GM03348 (cell line): ENCODE data around the gene MYBPHL.

Experiments
- DNase-seq: peaks from one replicate; pipeline ENCODE4 v3.0.0; 2012; ENCODE audit warnings: low spot score

MYBPHL gene

GRCh38 chr1:109279615-109280278, 27.1 kb downstream of the MYBPHL start:
- DNase-seq, result no peak

- DNase-seq, result peak; percentile 88
Observed at GRCh38 chr1:109277434-109278204, 29.2 kb downstream of the MYBPHL start.

GRCh38 chr1:109275706-109276345, 31.0 kb downstream of the MYBPHL start:
- DNase-seq, result no peak

- DNase-seq, result no peak
Observed at GRCh38 chr1:109274533-109275476, 32.0 kb downstream of the MYBPHL start.

- no peak for DNase-seq
Observed at GRCh38 chr1:109273570-109274288, 33.1 kb downstream of the MYBPHL start.

DNA sequence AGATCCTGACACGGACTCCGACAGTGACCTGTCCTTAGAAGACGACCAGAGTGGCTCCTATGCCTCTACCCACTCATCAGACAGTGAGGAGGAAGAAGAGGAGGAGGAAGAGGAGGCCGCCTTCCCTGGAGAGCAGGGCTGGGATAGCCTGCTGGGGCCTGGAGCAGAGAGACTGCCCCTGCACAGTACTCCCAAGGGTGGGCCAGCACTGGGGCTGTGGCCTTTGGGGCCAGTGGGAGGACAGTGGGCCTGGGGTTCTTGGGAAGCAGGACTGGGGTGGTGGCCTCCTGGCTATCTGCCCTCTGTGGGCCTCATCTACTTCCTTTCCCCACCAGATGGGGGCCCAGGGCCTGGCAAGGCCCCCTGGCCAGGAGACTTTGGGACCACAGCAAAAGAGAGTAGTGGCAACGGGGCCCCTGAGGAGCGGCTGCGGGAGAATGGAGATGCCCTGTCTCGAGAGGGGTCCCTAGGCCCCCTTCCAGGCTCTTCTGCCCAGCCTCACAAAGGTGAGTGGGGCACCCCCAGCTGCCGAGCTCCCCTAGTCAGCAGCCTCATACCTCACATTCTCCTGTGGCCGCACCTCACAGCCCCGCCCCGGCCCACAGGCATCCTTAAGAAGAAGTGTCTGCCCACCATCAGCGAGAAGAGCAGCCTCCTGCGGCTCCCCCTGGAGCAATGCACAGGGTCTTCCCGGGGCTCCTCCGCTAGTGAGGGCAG, 33.8 kb downstream of the MYBPHL start:
- DNase-seq, result no peak

DNA sequence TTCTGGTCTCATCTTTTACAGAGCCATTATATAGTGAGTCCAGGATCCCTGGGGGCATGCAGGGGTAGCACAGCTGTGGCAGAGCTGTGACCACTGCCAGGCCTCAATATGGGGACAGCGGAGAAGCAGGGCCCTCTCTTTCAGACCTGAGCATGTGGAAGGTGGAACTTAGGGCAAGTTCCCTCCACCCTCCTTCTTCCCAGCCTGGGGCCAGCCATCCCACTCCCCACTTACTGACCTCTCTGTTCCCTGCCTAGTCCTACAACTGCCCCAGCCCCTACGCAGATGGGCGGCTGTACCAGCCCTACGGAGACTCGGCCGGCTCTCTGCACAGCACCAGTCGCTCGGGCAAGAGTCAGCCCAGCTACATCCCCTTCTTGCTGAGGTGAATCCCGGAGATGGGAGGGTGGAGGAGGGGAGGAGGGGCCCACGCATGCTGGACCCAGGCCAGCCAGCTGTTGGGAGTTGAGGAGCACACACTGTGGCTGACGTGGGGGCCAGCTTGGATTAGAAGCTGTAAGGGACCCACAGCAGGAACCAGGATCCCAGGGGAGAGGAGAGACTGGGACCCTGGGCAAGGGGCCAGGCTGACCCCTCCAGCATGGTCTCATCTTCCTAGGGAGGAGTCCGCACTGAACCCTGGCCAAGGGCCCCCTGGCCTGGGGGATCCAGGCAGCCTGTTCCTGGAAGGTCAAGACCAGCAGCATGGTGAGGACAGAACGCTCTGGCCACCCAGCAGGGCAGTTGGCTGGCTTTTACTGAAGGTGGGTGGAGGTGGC, 34.6 kb downstream of the MYBPHL start:
- no peak for DNase-seq

DNA sequence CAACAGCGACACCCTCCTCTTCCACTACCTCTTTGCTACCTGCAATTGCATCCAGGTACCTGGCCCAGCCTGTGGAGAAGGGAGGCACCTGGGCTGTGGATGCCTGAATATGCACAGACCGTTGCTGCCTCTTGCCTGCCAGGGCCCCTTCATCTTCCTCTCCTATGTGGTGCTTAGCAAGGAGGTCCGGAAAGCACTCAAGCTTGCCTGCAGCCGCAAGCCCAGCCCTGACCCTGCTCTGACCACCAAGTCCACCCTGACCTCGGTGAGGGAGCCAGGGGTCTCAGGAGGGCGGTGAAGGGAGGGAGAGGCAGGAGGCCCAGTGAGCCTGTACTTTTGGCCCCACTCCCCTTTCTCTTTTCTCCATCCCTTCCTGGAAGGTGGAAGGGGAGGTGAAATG, 35.4 kb downstream of the MYBPHL start:
- DNase-seq, result no peak

GRCh38 chr1:109270623-109271317, 36.0 kb downstream of the MYBPHL start:
- no peak for DNase-seq

GRCh38 chr1:109269981-109270622, 36.7 kb downstream of the MYBPHL start:
- no peak for DNase-seq

- DNase-seq, result no peak
Observed at GRCh38 chr1:109269212-109269980, 37.4 kb downstream of the MYBPHL start.

DNA sequence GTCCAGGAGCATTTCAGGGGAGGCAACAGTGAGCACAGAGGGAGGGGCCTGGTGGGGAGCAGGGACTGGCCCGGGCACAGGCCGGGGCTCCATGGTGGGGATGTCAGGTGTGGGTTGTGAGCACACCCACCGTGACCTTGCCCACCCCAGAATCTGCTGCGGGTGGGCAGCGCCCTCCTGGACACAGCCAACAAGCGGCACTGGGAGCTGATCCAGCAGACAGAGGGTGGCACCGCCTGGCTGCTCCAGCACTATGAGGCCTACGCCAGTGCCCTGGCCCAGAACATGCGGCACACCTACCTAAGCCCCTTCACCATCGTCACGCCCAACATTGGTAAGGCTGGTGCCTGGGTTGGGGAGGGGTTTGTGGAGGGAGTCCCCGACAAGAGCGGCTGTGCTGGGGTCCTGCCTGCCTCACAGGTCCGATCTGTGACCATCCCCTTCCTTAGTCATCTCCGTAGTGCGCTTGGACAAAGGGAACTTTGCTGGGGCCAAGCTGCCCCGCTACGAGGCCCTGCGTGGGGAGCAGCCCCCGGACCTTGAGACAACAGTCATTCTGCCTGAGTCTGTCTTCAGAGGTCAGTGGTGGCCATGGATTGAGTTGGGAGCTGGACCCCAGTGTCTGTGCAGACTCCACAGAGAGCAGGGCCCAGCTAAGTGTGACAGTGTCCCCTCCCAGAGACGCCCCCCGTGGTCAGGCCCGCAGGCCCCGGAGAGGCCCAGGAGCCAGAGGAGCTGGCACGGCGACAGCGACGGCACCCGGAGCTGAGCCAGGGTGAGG, 38.2 kb downstream of the MYBPHL start:
- no peak for DNase-seq

GRCh38 chr1:109267743-109268300, 39.0 kb downstream of the MYBPHL start:
- DNase-seq, result no peak

GRCh38 chr1:109266965-109267364, 39.8 kb downstream of the MYBPHL start:
- peak; percentile 76 for DNase-seq

DNA sequence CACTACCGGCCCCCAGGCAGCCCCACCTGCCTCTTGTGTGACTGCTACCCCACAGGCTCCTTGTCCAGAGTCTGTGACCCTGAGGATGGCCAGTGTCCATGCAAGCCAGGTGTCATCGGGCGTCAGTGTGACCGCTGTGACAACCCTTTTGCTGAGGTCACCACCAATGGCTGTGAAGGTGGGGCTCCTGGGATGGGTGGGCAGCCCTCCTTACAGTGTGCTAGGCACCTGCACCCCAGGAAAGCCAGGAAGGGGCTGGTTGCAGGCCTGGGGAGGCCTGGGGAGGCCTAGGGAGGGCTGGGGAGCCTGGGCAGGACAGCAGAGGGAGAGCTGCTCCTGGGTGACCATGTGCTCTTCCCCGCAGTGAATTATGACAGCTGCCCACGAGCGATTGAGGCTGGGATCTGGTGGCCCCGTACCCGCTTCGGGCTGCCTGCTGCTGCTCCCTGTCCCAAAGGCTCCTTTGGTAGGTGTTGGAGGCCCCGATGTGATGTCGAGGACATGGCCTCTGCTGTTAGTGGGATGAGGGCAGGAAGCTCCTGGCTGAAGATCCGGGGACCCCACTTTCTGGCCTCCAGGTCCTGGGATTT, 41.0 kb downstream of the MYBPHL start:
- no peak for DNase-seq

GRCh38 chr1:109265016-109265415, 41.8 kb downstream of the MYBPHL start:
- DNase-seq, result no peak

- no peak for DNase-seq
Observed at GRCh38 chr1:109264379-109264755, 42.4 kb downstream of the MYBPHL start.
